Activated effector memory CD4-positive, alpha-beta T cell treated with anti-CD3 and anti-CD28 coated beads, Interleukin-2, amount 50 U/mL, for 16 hours (primary cell): Measurements from ENCODE around the gene PDILT.
"Not testable (repeated sequence)": the region's sequence is repeated elsewhere in the genome, so short reads cannot be mapped to it uniquely, and the experiment has no call there.

Experiments
- DNase-seq: peaks from one replicate; pipeline ENCODE4 v3.0.0-alpha.2; 2020

Gene PDILT

GRCh38 chr16:20404637-20405036 is at the start of gene PDILT:
Gene PDILT, minus strand, starts transcription at chr16:20404737. Its CDS starts 5,437 bp downstream, at chr16:20399300.
- no peak for DNase-seq

- DNase-seq = not testable (repeated sequence)
Observed at GRCh38 chr16:20453633-20454032, 49.1 kb upstream of the PDILT start.

- not testable (repeated sequence) for DNase-seq
Observed at GRCh38 chr16:20451364-20451763, 46.8 kb upstream of the PDILT start, which contains the start of gene ACSM2A. Gene ACSM2A, plus strand, starts transcription at chr16:20451521. Its CDS starts 8,594 bp downstream, at chr16:20460115.

- not testable (repeated sequence) for DNase-seq
Observed at GRCh38 chr16:20446652-20447393, 42.3 kb upstream of the PDILT start.

- DNase-seq = not testable (repeated sequence)
Observed at GRCh38 chr16:20441859-20442258, 37.3 kb upstream of the PDILT start.

- no peak for DNase-seq
Observed at GRCh38 chr16:20441191-20441590, 36.7 kb upstream of the PDILT start.

GRCh38 chr16:20440731-20441130 is 36.2 kb upstream of the PDILT start:
- DNase-seq = not testable (repeated sequence)

- DNase-seq = not testable (repeated sequence)
Observed at GRCh38 chr16:20439820-20440231, 35.3 kb upstream of the PDILT start.

GRCh38 chr16:20438950-20439349 is 34.4 kb upstream of the PDILT start:
- DNase-seq = not testable (repeated sequence)

GRCh38 chr16:20430948-20431347 is 26.4 kb upstream of the PDILT start:
- no peak for DNase-seq

GRCh38 chr16:20430480-20430879 is 25.9 kb upstream of the PDILT start:
- DNase-seq = not testable (repeated sequence)

- DNase-seq = not testable (repeated sequence)
Observed at GRCh38 chr16:20429499-20429898, 25.0 kb upstream of the PDILT start.

- not testable (repeated sequence) for DNase-seq
Observed at GRCh38 chr16:20427401-20427797, 22.9 kb upstream of the PDILT start.

GRCh38 chr16:20424129-20424866 is 19.8 kb upstream of the PDILT start:
- no peak for DNase-seq

- DNase-seq = not testable (repeated sequence)
Observed at GRCh38 chr16:20423772-20424128, 19.2 kb upstream of the PDILT start.

GRCh38 chr16:20421748-20422147 is 17.2 kb upstream of the PDILT start:
- not testable (repeated sequence) for DNase-seq

- not testable (repeated sequence) for DNase-seq
Observed at GRCh38 chr16:20419093-20419492, 14.6 kb upstream of the PDILT start.

GRCh38 chr16:20415541-20415940 is 11.0 kb upstream of the PDILT start:
- no peak for DNase-seq

GRCh38 chr16:20411055-20411454 is 6.5 kb upstream of the PDILT start:
- DNase-seq = no peak

GRCh38 chr16:20410121-20410723 is 5.7 kb upstream of the PDILT start:
- no peak for DNase-seq

GRCh38 chr16:20409398-20410120 is 5.0 kb upstream of the PDILT start, which contains the start of gene ACSM5:
Gene ACSM5, plus strand, starts transcription at chr16:20409534. Its CDS starts 1,951 bp downstream, at chr16:20411485.
- no peak for DNase-seq

- no peak for DNase-seq
Observed at GRCh38 chr16:20402651-20403050, 1.9 kb downstream of the PDILT start.
